Stimulated activated CD8-positive, alpha-beta memory T cell treated with anti-CD3 and anti-CD28 coated beads, Interleukin-15, amount 100 ng/mL, for 48 hours (primary cell): ENCODE results near the gene GRHL1.

ENCODE experiments used
- DNase-seq, 2 donors: peaks; one replicate each; pipeline ENCODE4 v3.0.0-alpha.2; 2020; ENCODE audit warnings: low read depth in 2 of 2

The GRHL1 gene

DNA sequence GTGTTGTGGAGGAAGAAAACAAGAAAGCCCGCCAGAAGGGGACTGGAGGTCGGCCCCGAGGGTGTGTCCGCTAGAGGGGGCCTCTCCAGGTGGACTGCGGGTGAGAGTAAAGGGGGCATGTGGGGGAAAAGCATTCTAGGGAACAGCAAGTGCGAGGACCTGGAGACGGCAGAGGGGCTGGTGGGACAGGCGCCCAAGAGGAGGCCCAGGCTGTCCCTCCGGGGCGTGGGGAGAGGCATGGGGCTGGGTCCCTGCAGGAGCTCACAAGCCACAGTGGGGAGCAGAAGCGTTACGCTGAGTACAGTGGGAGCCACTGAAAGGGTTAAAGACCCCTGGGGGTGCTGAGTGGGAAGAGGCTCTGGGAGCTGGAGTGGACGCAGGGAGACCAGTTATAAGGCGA lies 90.2 kb downstream of the GRHL1 start:
- DNase-seq: no peak

DNA sequence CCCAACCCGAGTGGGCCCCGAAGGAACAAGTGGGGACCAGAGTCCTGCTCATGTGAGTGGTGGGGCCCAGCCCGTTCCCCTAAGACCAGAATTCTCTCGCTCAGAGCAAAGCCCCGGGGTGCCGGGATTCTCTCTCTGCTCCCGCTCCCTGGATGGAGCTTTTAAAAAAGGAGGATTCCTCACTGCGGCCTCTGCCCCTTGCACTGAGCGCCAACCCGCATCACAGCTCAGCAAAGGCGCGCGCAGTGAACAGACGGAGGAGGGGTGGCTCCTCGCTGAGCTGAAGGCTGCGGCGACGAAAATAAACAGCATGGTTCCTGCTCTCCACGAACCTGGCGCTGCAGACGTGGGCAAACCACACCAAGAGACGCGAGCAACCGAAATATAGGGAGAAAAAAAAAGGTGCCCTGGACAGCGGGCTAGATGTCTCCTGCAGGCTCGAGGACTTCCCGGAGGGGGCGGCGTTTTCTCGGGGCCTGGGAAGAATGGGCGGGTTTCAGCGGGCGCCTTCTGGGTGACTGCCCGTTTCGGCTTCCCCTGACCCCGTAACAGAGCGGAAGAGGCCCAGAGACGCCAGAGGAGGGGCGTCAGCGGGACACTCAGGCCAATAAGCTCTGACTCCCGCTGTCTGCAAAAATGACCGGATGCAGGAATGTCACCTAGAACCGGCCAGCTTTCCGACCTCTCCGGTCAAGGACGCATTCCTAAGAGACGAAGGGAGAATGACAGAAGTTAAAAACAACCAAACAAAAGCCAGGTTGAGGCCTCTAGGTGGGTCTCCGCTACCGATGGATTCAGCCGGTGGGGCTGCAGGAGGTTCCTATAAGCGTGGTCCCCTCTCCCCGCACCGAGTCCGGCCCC lies 91.0 kb downstream of the GRHL1 start:
- no peak for DNase-seq

DNA sequence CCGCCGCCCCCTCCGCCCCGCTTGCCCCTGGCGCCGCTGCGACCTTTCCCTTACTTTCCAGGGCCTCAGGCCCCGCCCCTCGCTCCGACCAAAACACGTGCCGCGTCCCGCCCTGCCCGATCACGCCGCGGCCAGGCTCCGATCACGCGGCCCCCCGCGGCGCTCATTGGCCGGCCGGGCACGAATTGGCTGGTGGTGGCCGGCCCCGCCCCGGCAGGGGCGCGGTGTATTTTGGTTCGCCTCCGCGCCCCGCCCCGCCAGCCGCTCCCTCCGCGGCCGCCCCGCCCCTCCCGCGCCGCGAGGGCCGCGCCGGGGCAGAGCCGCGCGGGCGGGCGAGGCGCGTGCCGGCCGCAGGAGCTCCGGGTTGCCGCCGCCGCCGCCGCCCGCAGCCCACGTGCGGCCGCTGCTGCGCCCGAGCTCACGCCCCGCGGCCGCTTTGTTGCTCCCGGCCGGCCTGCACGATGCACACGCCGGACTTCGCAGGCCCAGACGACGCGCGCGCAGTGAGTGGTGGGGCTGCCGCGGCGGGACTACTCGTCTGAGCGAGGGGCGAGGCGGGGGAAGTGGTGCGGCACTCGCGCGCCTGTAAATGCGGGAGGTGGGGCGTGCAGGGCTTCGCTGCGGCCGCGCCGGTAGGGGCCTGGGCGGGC lies 91.9 kb downstream of the GRHL1 start, which contains the start of gene KLF11:
KLF11 (plus strand) TSS at position 295 of the 650 bp plus-strand sequence; CDS start at position 462, 167 bp downstream.
- peak; percentile 54 to 60 for DNase-seq

DNA sequence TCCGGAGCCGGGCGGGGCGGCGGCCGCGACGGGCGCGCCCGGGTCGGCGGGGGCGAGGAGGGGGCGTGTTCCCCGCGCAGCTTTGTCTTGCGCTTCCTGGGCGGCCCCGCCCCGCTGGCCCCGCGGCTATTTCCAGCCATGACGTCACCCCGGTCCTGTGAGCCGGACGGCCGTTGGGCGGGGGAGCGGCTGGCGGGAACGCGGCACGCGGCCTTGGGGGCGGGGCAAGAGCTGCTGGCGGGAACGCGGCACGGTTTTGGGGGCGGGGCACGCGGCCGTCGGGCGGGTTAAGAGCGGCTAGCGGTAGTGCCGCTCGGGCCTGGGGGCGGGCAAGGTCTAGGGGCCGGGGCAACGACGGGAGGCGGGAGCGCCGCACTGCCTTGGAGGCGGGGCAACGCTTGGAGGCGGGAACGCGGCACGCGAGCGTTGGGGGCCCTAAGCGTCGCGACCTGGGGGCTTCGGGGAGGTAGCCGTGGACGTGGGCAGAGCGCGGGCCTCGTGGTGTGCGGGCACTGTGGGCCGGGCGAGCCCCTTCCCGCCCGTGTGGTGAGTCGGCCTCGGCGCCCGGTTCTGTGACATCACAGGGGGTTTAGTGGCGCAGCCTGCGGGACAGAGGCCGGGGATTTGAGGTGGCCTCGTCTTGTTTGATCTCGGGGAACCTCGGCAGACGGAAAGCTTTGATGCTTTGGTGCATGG lies 92.6 kb downstream of the GRHL1 start:
- peak; percentile 80 to 93 for DNase-seq

DNA sequence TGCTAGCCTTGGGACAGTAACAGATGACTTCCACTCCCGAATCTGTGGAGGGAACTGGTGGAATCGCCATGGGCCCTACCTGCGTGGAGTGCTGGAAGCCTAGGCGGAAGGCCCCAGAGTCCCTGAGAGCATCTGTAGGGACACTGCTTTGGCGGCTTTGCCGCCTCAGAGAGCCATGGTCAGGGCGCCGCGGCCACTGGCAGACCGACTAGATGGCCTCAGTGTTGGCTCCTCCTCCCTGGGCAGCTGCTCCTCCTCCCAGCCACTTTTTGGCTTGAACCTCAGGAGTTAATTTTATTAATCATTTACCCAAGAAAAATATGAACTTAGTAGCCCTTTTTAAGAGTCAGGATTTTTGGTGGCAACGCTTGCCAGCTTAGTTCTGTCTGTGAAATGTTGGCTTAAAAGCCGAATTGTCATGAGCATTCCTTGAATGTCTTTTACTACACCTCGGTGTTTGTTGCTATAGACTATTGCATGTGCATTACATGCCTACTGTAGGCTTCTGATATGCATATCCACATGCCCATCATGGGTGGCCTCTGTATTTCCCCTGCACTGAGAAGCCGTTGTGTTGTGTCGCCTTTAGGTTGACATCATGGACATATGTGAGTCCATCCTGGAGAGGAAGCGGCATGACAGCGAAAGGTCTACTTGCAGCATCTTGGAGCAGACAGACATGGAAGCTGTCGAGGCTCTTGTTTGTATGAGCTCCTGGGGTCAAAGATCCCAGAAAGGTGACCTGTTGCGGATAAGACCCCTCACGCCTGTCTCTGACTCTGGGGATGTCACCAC lies 94.3 kb downstream of the GRHL1 start:
- DNase-seq: no peak

DNA sequence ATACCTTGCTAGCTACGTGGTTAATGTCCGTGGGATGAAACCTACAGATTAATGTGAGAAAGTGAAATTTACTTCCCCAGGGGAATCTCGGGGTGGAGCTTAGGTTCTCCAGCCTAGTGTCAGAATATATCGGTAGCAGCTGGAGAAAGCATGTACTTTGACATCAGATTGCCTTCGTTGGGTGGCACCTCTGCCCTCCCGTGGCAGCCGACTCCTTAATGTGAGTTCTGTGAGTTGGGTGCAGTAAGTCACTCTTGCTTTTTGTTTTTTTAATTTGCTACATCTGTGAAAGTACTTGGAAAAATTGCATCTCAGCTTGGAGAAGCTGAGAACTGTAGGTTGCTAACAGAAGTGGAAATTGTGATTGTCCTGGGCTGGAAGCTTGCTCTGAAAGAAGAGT lies 95.4 kb downstream of the GRHL1 start:
- DNase-seq: no peak

DNA sequence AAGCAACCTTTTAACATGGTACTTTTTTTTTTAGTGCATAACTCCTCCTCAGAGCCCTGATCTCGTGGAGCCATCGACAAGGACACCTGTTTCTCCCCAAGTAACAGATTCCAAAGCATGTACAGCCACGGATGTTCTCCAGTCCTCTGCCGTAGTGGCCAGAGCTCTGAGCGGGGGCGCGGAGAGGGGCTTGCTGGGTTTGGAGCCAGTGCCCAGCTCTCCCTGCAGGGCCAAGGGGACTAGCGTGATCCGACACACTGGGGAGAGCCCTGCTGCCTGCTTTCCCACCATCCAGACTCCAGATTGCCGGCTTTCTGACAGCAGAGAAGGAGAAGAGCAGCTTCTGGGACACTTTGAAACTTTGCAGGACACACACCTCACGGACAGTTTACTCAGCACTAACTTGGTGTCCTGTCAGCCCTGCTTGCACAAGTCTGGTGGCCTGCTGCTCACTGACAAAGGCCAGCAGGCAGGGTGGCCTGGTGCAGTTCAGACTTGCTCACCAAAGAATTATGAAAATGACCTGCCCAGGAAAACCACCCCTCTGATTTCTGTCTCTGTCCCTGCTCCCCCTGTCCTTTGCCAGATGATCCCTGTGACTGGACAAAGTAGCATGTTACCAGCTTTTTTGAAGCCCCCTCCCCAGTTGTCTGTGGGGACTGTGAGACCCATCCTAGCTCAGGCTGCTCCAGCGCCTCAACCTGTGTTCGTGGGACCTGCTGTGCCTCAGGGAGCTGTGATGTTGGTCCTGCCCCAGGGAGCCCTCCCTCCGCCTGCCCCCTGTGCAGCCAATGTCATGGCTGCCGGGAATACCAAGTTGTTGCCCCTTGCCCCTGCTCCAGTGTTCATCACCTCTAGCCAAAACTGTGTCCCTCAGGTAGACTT lies 96.4 kb downstream of the GRHL1 start:
- no peak for DNase-seq

DNA sequence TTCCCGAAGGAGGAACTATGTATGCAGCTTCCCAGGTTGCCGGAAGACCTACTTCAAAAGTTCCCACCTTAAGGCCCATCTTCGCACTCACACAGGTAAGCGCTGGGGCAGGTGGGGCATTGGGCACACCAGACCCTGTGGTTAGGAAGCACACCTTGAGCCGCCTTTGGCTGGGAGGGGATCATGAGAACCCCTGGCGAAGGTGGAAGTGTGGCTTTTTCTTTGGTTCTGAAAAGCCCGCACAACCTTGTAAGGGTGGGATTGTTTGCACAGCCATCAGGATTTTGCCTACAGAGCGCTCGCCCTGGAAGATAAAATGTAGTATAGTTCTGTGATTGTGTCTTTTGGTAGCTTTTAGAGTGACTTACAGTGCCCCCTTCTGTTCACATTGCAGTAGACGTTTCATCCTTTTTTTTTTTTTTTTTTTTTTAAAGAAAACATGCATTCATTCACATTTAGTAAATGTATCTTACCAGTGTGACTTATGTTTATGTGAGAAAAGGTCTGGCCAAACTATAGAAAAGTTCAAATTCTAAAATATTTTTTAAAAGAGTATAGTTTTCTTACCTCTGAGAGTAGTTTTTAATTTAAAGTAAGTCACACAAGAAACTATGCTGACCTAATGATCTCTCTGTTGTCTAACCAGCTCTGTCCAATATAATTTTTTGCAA lies 97.1 kb downstream of the GRHL1 start:
- no peak for DNase-seq
